Uterus (tissue), 2 donors: Measurements from ENCODE around the gene C22orf31.

ENCODE experiments used
- CTCF ChIP-seq, 4 experiments: fragments of 200-600 bp in 2 of 4; fragments of 450-650 bp in 2 of 4; sonication (generic) in 2 of 4; IDR thresholded peaks; one replicate each; pipeline ENCODE4 v1.5.1; 2016 to 2019; ENCODE audit warnings: antibody characterized with exemption in 4 of 4, mild to moderate bottlenecking in 2 of 4, moderate library complexity in 1 of 4
- POLR2A ChIP-seq, 2 donors: fragments of 450-650 bp; IDR thresholded peaks; one replicate each; pipeline ENCODE4 v1.6.1; 2016; ENCODE audit warnings: antibody characterized with exemption in 2 of 2, mild to moderate bottlenecking in 1 of 2, moderate library complexity in 1 of 2

DNA sequence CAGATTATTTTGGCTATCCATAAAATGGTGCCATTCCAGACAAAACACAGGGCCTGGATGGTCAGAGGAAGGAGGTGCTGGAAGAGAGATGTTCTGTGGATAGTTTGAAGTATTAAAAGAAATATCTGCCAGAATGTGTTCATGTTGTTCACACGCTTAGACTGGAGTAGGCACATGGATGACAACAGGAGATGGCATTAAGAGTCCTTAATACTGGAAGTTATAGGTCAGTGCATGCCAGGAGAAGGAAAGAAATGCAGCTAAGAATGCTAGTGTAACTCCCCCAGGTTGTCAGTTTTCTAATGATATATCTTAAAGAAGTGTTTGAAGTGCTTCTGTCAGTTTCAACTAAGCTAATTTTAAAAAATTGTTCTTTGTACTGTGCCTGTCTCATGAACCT is 31.4 kb upstream of the C22orf31 start:
- TF ChIP-seq CTCF (IDR thresholded peaks at IDR 0.05) (no peak), POLR2A (IDR thresholded peaks at IDR 0.05) (no peak)
